ENCODE data around the gene HOGA1.
"Not testable (repeated sequence)": the region's sequence is repeated elsewhere in the genome, so short reads cannot be mapped to it uniquely, and the experiment has no call there.

Gene HOGA1

GRCh38 chr10:97548828-97549455, 35.2 kb upstream of the HOGA1 start:
- H3K4me3 ChIP-seq = no peak overlapping the region
- no peak for TF ChIP-seq CTCF (IDR thresholded peaks at IDR 0.05)
- peak overlapping the region in 1 of 2 donors; percentile 32 for H3K27ac ChIP-seq
- DNase-seq (ENCODE audit: low spot score) = no peak

- DNase-seq (ENCODE audit: low spot score) = no peak
- peak overlapping the region; percentile 30 to 52 for H3K27ac ChIP-seq
- H3K4me3 ChIP-seq = no peak overlapping the region
- no peak for TF ChIP-seq CTCF (IDR thresholded peaks at IDR 0.05)
These were observed 34.4 kb upstream of the HOGA1 start for GRCh38 chr10:97549587-97550322.

GRCh38 chr10:97550336-97551149, 33.6 kb upstream of the HOGA1 start:
- Histone ChIP-seq H3K4me3 (no peak overlapping the region), H3K27ac (peak overlapping the region in 1 of 2 donors; percentile 52)
- TF ChIP-seq CTCF (IDR thresholded peaks at IDR 0.05) = no peak
- DNase-seq (ENCODE audit: low spot score) = no peak

- no peak overlapping the region for H3K4me3 ChIP-seq
- H3K27ac ChIP-seq = no peak overlapping the region
- TF ChIP-seq CTCF (IDR thresholded peaks at IDR 0.05) = no peak
- DNase-seq (ENCODE audit: low spot score) = no peak
These were observed 32.9 kb upstream of the HOGA1 start for GRCh38 chr10:97551271-97551670.

- Histone ChIP-seq H3K27ac (no peak overlapping the region), H3K4me3 (no peak overlapping the region)
- DNase-seq (ENCODE audit: low spot score) = no peak
- peak; percentile 48 for TF ChIP-seq CTCF (IDR thresholded peaks at IDR 0.05)
These were observed 30.6 kb upstream of the HOGA1 start for GRCh38 chr10:97553575-97554031.

- DNase-seq (ENCODE audit: low spot score); H3K4me3 ChIP-seq; H3K27ac ChIP-seq: not testable (repeated sequence)
These were observed 29.9 kb upstream of the HOGA1 start for GRCh38 chr10:97554336-97554735.

GRCh38 chr10:97555541-97555940, 28.6 kb upstream of the HOGA1 start:
- not testable (repeated sequence) for H3K27ac ChIP-seq; H3K4me3 ChIP-seq; DNase-seq (ENCODE audit: low spot score)

- DNase-seq (ENCODE audit: low spot score); H3K4me3 ChIP-seq: not testable (repeated sequence)
- H3K27ac ChIP-seq = peak overlapping the region in 1 of 2 donors; percentile 37
These were observed 23.3 kb upstream of the HOGA1 start for GRCh38 chr10:97560731-97561381.

- DNase-seq (ENCODE audit: low spot score); H3K4me3 ChIP-seq; H3K27ac ChIP-seq: not testable (repeated sequence)
These were observed 22.7 kb upstream of the HOGA1 start for GRCh38 chr10:97561386-97562077.

- not testable (repeated sequence) for DNase-seq (ENCODE audit: low spot score); H3K4me3 ChIP-seq; H3K27ac ChIP-seq
These were observed 21.9 kb upstream of the HOGA1 start for GRCh38 chr10:97562329-97562728.
